Lower leg skin (tissue), 3 donors: ENCODE results near the gene CDH13.

Source experiments
- CTCF ChIP-seq, 3 donors: fragments of 450-650 bp; IDR thresholded peaks; one replicate each; pipeline ENCODE4 v1.5.1; 2016; ENCODE audit warnings: antibody characterized with exemption in 3 of 3, mild to moderate bottlenecking in 3 of 3, moderate library complexity in 2 of 3
- POLR2A ChIP-seq, 2 donors: fragments of 450-650 bp; IDR thresholded peaks; one replicate each; pipeline ENCODE4 v1.6.1; 2016 to 2017; ENCODE audit warnings: antibody characterized with exemption in 2 of 2, mild to moderate bottlenecking in 1 of 2, moderate library complexity in 1 of 2

GRCh38 chr16:83755391-83755790 is 1128.6 kb downstream of the CDH13 start:
- TF ChIP-seq CTCF (IDR thresholded peaks at IDR 0.05) (no peak), POLR2A (IDR thresholded peaks at IDR 0.05) (no peak)
